Peyer's patch (tissue), 4 donors: ENCODE measurements around the gene PDGFD. TPM values are rescaled to one million over a fixed set of nuclear protein-coding genes. Genes with fewer than 3 reads are reported as not detected.
"Not testable (repeated sequence)": the region's sequence is repeated elsewhere in the genome, so short reads cannot be mapped to it uniquely, and the experiment has no call there.

Source experiments
- DNase-seq, 3 donors: peaks; one replicate each; pipeline ENCODE4 v3.0.0-alpha.2; 2017 to 2019
- H3K27ac ChIP-seq, 4 donors: fragments of 200-600 bp; sonication (generic); one replicate each; pipeline ENCODE4 v1.5.1; 2016 to 2019
- H3K27me3 ChIP-seq, 2 donors: fragments of 200-600 bp; sonication (generic); one replicate each; pipeline ENCODE4 v1.5.1; 2019
- H3K36me3 ChIP-seq, 3 donors: fragments of 200-600 bp; sonication (generic); one replicate each; pipeline ENCODE4 v1.5.1; 2016 to 2019
- H3K4me1 ChIP-seq, 4 donors: fragments of 200-600 bp; sonication (generic); one replicate each; pipeline ENCODE4 v1.5.1; 2016 to 2019
- H3K4me3 ChIP-seq, 4 donors: fragments of 200-600 bp; sonication (generic); 1 replicate in 3 of 4; 2 replicates in 1 of 4; pipeline ENCODE4 v1.5.1; 2016 to 2019; ENCODE audit warnings: mild to moderate bottlenecking in 1 of 4
- H3K9me3 ChIP-seq, 4 donors: fragments of 200-600 bp; sonication (generic); one replicate each; pipeline ENCODE4 v1.5.1; 2016 to 2019; ENCODE audit warnings: mild to moderate bottlenecking in 1 of 4
- CTCF ChIP-seq, 6 experiments: fragments of 450-650 bp in 4 of 6; fragments of 200-600 bp in 2 of 6; sonication (generic) in 1 of 6; IDR thresholded peaks; one replicate each; pipeline ENCODE4 v1.5.1; 2017 to 2019; ENCODE audit warnings: antibody characterized with exemption in 6 of 6, mild to moderate bottlenecking in 3 of 6, moderate library complexity in 1 of 6
- POLR2A ChIP-seq, 2 donors: fragments of 450-650 bp; IDR thresholded peaks; one replicate each; pipeline ENCODE4 v1.5.1; 2017; ENCODE audit warnings: antibody characterized with exemption in 2 of 2, mild to moderate bottlenecking in 2 of 2, moderate library complexity in 2 of 2
- total RNA-seq, 4 donors: library from RNA; depleted of rRNA; stranded (reverse); fragments of >200 nt; gene quantifications; one replicate each; pipeline ENCODE4 v1.1.0, GENCODE V29; 2016

Gene PDGFD
- total RNA-seq, 4 donors from 2014 or later = 0.83 to 1.9 (median 1.7) TPM

GRCh38 chr11:104053743-104054478 is 110.0 kb downstream of the PDGFD start:
- DNase-seq = no peak
- Histone ChIP-seq H3K27me3 (no peaks in the 10 kb centered on the region), H3K36me3 (no peaks in the 10 kb centered on the region), H3K27ac (no peak overlapping the region), H3K9me3 (no peaks in the 10 kb centered on the region), H3K4me3 (no peak overlapping the region), H3K4me1 (no peaks in the 10 kb centered on the region)
- TF ChIP-seq POLR2A (IDR thresholded peaks at IDR 0.05) (no peak), CTCF (IDR thresholded peaks at IDR 0.05) (no peak)

GRCh38 chr11:104051778-104052177 is 112.2 kb downstream of the PDGFD start:
- Histone ChIP-seq H3K4me3 (no peak overlapping the region), H3K27ac (no peak overlapping the region), H3K27me3 (no peaks in the 10 kb centered on the region), H3K9me3 (no peaks in the 10 kb centered on the region), H3K36me3 (no peaks in the 10 kb centered on the region), H3K4me1 (no peaks in the 10 kb centered on the region)
- DNase-seq = no peak
- TF ChIP-seq CTCF (IDR thresholded peaks at IDR 0.05) (no peak), POLR2A (IDR thresholded peaks at IDR 0.05) (no peak)

GRCh38 chr11:104049116-104049515 is 114.8 kb downstream of the PDGFD start:
- TF ChIP-seq CTCF (IDR thresholded peaks at IDR 0.05) = no peak
- TF ChIP-seq POLR2A (IDR thresholded peaks at IDR 0.05) = no peak
- Histone ChIP-seq H3K36me3 (no peaks in the 10 kb centered on the region), H3K27me3 (no peaks in the 10 kb centered on the region), H3K9me3 (no peaks in the 10 kb centered on the region), H3K4me1 (no peaks in the 10 kb centered on the region), H3K27ac (no peak overlapping the region), H3K4me3 (no peak overlapping the region)
- no peak for DNase-seq

- not testable (repeated sequence) for H3K9me3 ChIP-seq, H3K27me3 ChIP-seq, H3K4me3 ChIP-seq, H3K36me3 ChIP-seq, H3K4me1 ChIP-seq, DNase-seq, H3K27ac ChIP-seq
These were observed 117.1 kb downstream of the PDGFD start for GRCh38 chr11:104046858-104047257.

GRCh38 chr11:104046331-104046730 is 117.6 kb downstream of the PDGFD start:
- Histone ChIP-seq H3K27me3 (no peaks in the 10 kb centered on the region), H3K4me1 (no peaks in the 10 kb centered on the region), H3K27ac (no peak overlapping the region), H3K9me3 (no peaks in the 10 kb centered on the region), H3K4me3 (no peak overlapping the region), H3K36me3 (no peaks in the 10 kb centered on the region)
- TF ChIP-seq CTCF (IDR thresholded peaks at IDR 0.05) = no peak
- TF ChIP-seq POLR2A (IDR thresholded peaks at IDR 0.05) = no peak
- no peak for DNase-seq

- Histone ChIP-seq H3K9me3 (no peaks in the 10 kb centered on the region), H3K36me3 (no peaks in the 10 kb centered on the region), H3K4me3 (no peak overlapping the region), H3K27ac (no peak overlapping the region), H3K4me1 (no peaks in the 10 kb centered on the region), H3K27me3 (no peaks in the 10 kb centered on the region)
- DNase-seq = no peak
- TF ChIP-seq CTCF (IDR thresholded peaks at IDR 0.05) (no peak), POLR2A (IDR thresholded peaks at IDR 0.05) (no peak)
These were observed 120.2 kb downstream of the PDGFD start for GRCh38 chr11:104043678-104044239.
